Measurements from ENCODE around the gene ZNF12.
"Not testable (repeated sequence)": the region's sequence is repeated elsewhere in the genome, so short reads cannot be mapped to it uniquely, and the experiment has no call there.

The ZNF12 gene

GRCh38 chr7:6706666-6707407 lies at the start of gene ZNF12:
Gene ZNF12 (minus strand): TSS chr7:6706947. CDS start chr7:6705173, 1,774 bp downstream.
- DNase-seq: peak; percentile 94

GRCh38 chr7:6753964-6754363 lies 47.2 kb upstream of the ZNF12 start, which contains the start of gene RSPH10B2:
Gene RSPH10B2 (plus strand): TSS chr7:6754103. CDS start chr7:6757678, 3,575 bp downstream.
- DNase-seq: not testable (repeated sequence)

- not testable (repeated sequence) for DNase-seq
These were observed 43.4 kb upstream of the ZNF12 start for GRCh38 chr7:6750173-6750572.

GRCh38 chr7:6749335-6749734 lies 42.6 kb upstream of the ZNF12 start:
- not testable (repeated sequence) for DNase-seq

- DNase-seq: not testable (repeated sequence)
These were observed 37.8 kb upstream of the ZNF12 start for GRCh38 chr7:6744410-6745100.

GRCh38 chr7:6738415-6738814 lies 31.7 kb upstream of the ZNF12 start:
- DNase-seq: not testable (repeated sequence)

- no peak for DNase-seq
These were observed 23.5 kb upstream of the ZNF12 start for GRCh38 chr7:6730343-6730633.

GRCh38 chr7:6729492-6730342 lies 23.0 kb upstream of the ZNF12 start:
- peak; percentile 92 for DNase-seq

- DNase-seq: not testable (repeated sequence)
These were observed 22.2 kb upstream of the ZNF12 start for GRCh38 chr7:6728893-6729491.

GRCh38 chr7:6727663-6728062 lies 20.9 kb upstream of the ZNF12 start:
- DNase-seq: no peak

- not testable (repeated sequence) for DNase-seq
These were observed 19.6 kb upstream of the ZNF12 start for GRCh38 chr7:6726341-6726740.

- DNase-seq: no peak
These were observed 18.3 kb upstream of the ZNF12 start for GRCh38 chr7:6725003-6725402.

- DNase-seq: not testable (repeated sequence)
These were observed 17.6 kb upstream of the ZNF12 start for GRCh38 chr7:6724351-6724750.

- DNase-seq: no peak
These were observed 11.4 kb upstream of the ZNF12 start for GRCh38 chr7:6718124-6718523.

GRCh38 chr7:6715898-6716297 lies 9.2 kb upstream of the ZNF12 start:
- not testable (repeated sequence) for DNase-seq

- no peak for DNase-seq
These were observed 7.6 kb upstream of the ZNF12 start for GRCh38 chr7:6714360-6714759.

GRCh38 chr7:6709808-6710207 lies 3.1 kb upstream of the ZNF12 start:
- no peak for DNase-seq

GRCh38 chr7:6708304-6708703 lies 1.6 kb upstream of the ZNF12 start:
- no peak for DNase-seq

- no peak for DNase-seq
These were observed 635 bp downstream of the ZNF12 start for GRCh38 chr7:6705959-6706665.

- no peak for DNase-seq
These were observed 4.9 kb downstream of the ZNF12 start for GRCh38 chr7:6701860-6702259.

- DNase-seq: no peak
These were observed 6.0 kb downstream of the ZNF12 start for GRCh38 chr7:6700793-6701192.

GRCh38 chr7:6691609-6692106 lies 15.1 kb downstream of the ZNF12 start:
- DNase-seq: no peak
